Central memory CD8-positive, alpha-beta T cell (primary cell): ENCODE data around the gene NEK5.

Source experiments
- ATAC-seq: fragments of 150-1000 bp; cut with Tn5 transposase; replicated peaks from 2 replicates; pipeline ENCODE4 v1.10.0; 2022; ENCODE audit warnings: mild to moderate bottlenecking, moderate FRiP score, moderate number of reproducible peaks; ENCODE audit not compliant: poor library complexity, severe bottlenecking; ENCODE audit errors: extremely low read depth
- DNase-seq, 2 donors: peaks; one replicate each; pipeline ENCODE4 v3.0.0; 2021; ENCODE audit warnings: low spot score in 2 of 2
- H3K27ac Mint-ChIP-seq: one replicate; pipeline ENCODE4 v1.8.0; 2022; ENCODE audit warnings: low read depth, mild to moderate bottlenecking, moderate library complexity, mixed read lengths
- H3K27me3 Mint-ChIP-seq: one replicate; pipeline ENCODE4 v1.8.0; 2022; ENCODE audit warnings: mixed read lengths
- H3K36me3 Mint-ChIP-seq: one replicate; pipeline ENCODE4 v1.8.0; 2022; ENCODE audit warnings: mild to moderate bottlenecking, moderate library complexity, mixed read lengths; ENCODE audit not compliant: insufficient read depth
- H3K4me1 Mint-ChIP-seq: one replicate; pipeline ENCODE4 v1.8.0; 2022; ENCODE audit warnings: mixed read lengths
- H3K4me3 Mint-ChIP-seq: one replicate; pipeline ENCODE4 v1.8.0; 2022; ENCODE audit warnings: mild to moderate bottlenecking, moderate library complexity, mixed read lengths
- H3K9me3 Mint-ChIP-seq: one replicate; pipeline ENCODE4 v1.8.0; 2022; ENCODE audit warnings: mixed read lengths

Gene NEK5

GRCh38 chr13:52011632-52012511 lies 117.0 kb downstream of the NEK5 start, which contains the start of gene ALG11:
TSS of gene ALG11 (plus strand) at chr13:52012398. CDS start at chr13:52012419, 21 bp downstream.
- Mint-ChIP-seq H3K36me3 (peaks cover 12% of the 10 kb centered on the region), H3K4me1 (peaks cover 34% of the 10 kb centered on the region), H3K27ac (peak within 1 kb of the TSS; percentile 95), H3K4me3 (peak within 1 kb of the TSS; percentile 93), H3K27me3 (peaks cover 32% of the 10 kb centered on the region), H3K9me3 (no peaks in the 10 kb centered on the region)
- ATAC-seq (peak; percentile 99), DNase-seq (peak; percentile 100)

- ATAC-seq (no peak), DNase-seq (peak in 1 of 2 donors; percentile 16)
- Mint-ChIP-seq H3K4me3 (peak within 1 kb of the TSS; percentile 93), H3K27ac (peak within 1 kb of the TSS; percentile 95), H3K4me1 (peaks cover 32% of the 10 kb centered on the region), H3K27me3 (peaks cover 32% of the 10 kb centered on the region), H3K36me3 (peaks cover 12% of the 10 kb centered on the region), H3K9me3 (no peaks in the 10 kb centered on the region)
Observed at GRCh38 chr13:52010890-52011631, 117.8 kb downstream of the NEK5 start, which contains the start of gene ATP7B. TSS of gene ATP7B (minus strand) at chr13:52011450. CDS start at chr13:52011337, 113 bp downstream.

GRCh38 chr13:52009946-52010345 lies 118.9 kb downstream of the NEK5 start:
- DNase-seq (no peak), ATAC-seq (no peak)
- no peaks in the 10 kb centered on the region for H3K9me3 Mint-ChIP-seq
- no peak overlapping the region for H3K27ac Mint-ChIP-seq
- H3K4me1 Mint-ChIP-seq: peaks cover 26% of the 10 kb centered on the region
- peak overlapping the region; percentile 93 for H3K4me3 Mint-ChIP-seq
- peaks cover 11% of the 10 kb centered on the region for H3K36me3 Mint-ChIP-seq
- H3K27me3 Mint-ChIP-seq: peaks cover 32% of the 10 kb centered on the region

GRCh38 chr13:52006523-52007245 lies 122.2 kb downstream of the NEK5 start:
- peaks cover 11% of the 10 kb centered on the region for H3K4me1 Mint-ChIP-seq
- ATAC-seq: no peak
- DNase-seq: no peak
- no peak overlapping the region for H3K27ac Mint-ChIP-seq
- H3K27me3 Mint-ChIP-seq: peaks cover 32% of the 10 kb centered on the region
- no peak overlapping the region for H3K4me3 Mint-ChIP-seq
- H3K9me3 Mint-ChIP-seq: no peaks in the 10 kb centered on the region
- peaks cover 1% of the 10 kb centered on the region for H3K36me3 Mint-ChIP-seq

GRCh38 chr13:52005841-52006522 lies 122.9 kb downstream of the NEK5 start:
- Mint-ChIP-seq H3K27me3 (peaks cover 28% of the 10 kb centered on the region), H3K27ac (no peak overlapping the region), H3K4me1 (peaks cover 8% of the 10 kb centered on the region), H3K9me3 (no peaks in the 10 kb centered on the region), H3K36me3 (no peaks in the 10 kb centered on the region), H3K4me3 (no peak overlapping the region)
- DNase-seq (no peak), ATAC-seq (no peak)

- no peaks in the 10 kb centered on the region for H3K9me3 Mint-ChIP-seq
- H3K27ac Mint-ChIP-seq: no peak overlapping the region
- no peaks in the 10 kb centered on the region for H3K4me1 Mint-ChIP-seq
- H3K4me3 Mint-ChIP-seq: no peak overlapping the region
- DNase-seq (no peak), ATAC-seq (no peak)
- H3K27me3 Mint-ChIP-seq: peaks cover 22% of the 10 kb centered on the region
- no peaks in the 10 kb centered on the region for H3K36me3 Mint-ChIP-seq
Observed at GRCh38 chr13:52004511-52005170, 124.2 kb downstream of the NEK5 start.

GRCh38 chr13:52003541-52003940 lies 125.3 kb downstream of the NEK5 start:
- no peaks in the 10 kb centered on the region for H3K9me3 Mint-ChIP-seq
- no peak overlapping the region for H3K4me3 Mint-ChIP-seq
- H3K4me1 Mint-ChIP-seq: no peaks in the 10 kb centered on the region
- DNase-seq (no peak), ATAC-seq (no peak)
- no peak overlapping the region for H3K27ac Mint-ChIP-seq
- no peaks in the 10 kb centered on the region for H3K36me3 Mint-ChIP-seq
- H3K27me3 Mint-ChIP-seq: peaks cover 22% of the 10 kb centered on the region

GRCh38 chr13:52002361-52002760 lies 126.5 kb downstream of the NEK5 start:
- Mint-ChIP-seq H3K9me3 (no peaks in the 10 kb centered on the region), H3K4me1 (no peaks in the 10 kb centered on the region), H3K27me3 (peaks cover 31% of the 10 kb centered on the region), H3K27ac (no peak overlapping the region), H3K4me3 (no peak overlapping the region), H3K36me3 (peaks cover 2% of the 10 kb centered on the region)
- ATAC-seq (no peak), DNase-seq (no peak)

- Mint-ChIP-seq H3K27ac (no peak overlapping the region), H3K4me3 (no peak overlapping the region), H3K9me3 (no peaks in the 10 kb centered on the region), H3K36me3 (peaks cover 2% of the 10 kb centered on the region), H3K27me3 (peaks cover 38% of the 10 kb centered on the region), H3K4me1 (no peaks in the 10 kb centered on the region)
- DNase-seq: no peak
- ATAC-seq: peak; percentile 56
Observed at GRCh38 chr13:52001120-52001731, 127.6 kb downstream of the NEK5 start.

- no peak for DNase-seq
- Mint-ChIP-seq H3K4me1 (no peaks in the 10 kb centered on the region), H3K36me3 (peaks cover 2% of the 10 kb centered on the region), H3K27ac (no peak overlapping the region), H3K27me3 (peaks cover 47% of the 10 kb centered on the region), H3K9me3 (no peaks in the 10 kb centered on the region), H3K4me3 (no peak overlapping the region)
- no peak for ATAC-seq
Observed at GRCh38 chr13:51999921-52000320, 129.0 kb downstream of the NEK5 start.

GRCh38 chr13:51999510-51999911 lies 129.4 kb downstream of the NEK5 start:
- peaks cover 2% of the 10 kb centered on the region for H3K36me3 Mint-ChIP-seq
- H3K27me3 Mint-ChIP-seq: peaks cover 50% of the 10 kb centered on the region
- no peak overlapping the region for H3K4me3 Mint-ChIP-seq
- ATAC-seq (no peak), DNase-seq (no peak)
- no peak overlapping the region for H3K27ac Mint-ChIP-seq
- H3K9me3 Mint-ChIP-seq: no peaks in the 10 kb centered on the region
- no peaks in the 10 kb centered on the region for H3K4me1 Mint-ChIP-seq
